Measurements from ENCODE around the gene TNNT3. TPM values are rescaled to one million over a fixed set of nuclear protein-coding genes. Genes with fewer than 3 reads are reported as not detected.

Gene TNNT3
- total and polyA plus RNA-seq, 3 donors from 2014 or later: 8.1 to 16.1 (median 13.1) TPM

DNA sequence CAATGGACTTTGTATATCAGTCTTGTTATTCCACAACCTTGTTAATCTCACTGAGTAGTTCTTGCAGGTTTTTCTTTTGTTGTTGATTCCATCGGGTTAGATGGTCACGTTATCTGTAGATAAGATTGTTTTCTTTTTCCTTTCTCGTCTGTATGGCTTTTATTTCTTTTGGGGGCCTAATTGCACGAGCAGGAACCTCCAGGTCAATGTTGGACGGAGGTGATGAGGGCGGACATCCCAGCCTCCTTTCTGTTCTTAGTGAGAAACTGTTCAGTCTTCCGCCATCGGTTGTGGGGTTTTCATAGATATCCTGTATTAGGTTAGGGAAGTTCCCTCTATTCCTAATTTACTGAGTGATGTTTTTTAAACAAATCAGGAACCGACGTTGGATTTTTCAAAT lies 23.0 kb upstream of the TNNT3 start:
- H3K36me3 ChIP-seq (ENCODE audit: low read depth, missing control alignments): no peaks in the 10 kb centered on the region
- no peaks in the 10 kb centered on the region for H3K9me3 ChIP-seq
- intact Hi-C loops (cut with DNase I; ENCODE audit: low total_unique reads): loop anchor here (5.0 kb wide), 1 partner anchor 46 kb away; no protein-coding TSS in a partner anchor
- DNase-seq: no peak
- no peak overlapping the region for H3K4me3 ChIP-seq
- no peak overlapping the region for H3K27ac ChIP-seq
- WGBS, 2 donors: 69 to 79% methylated on average over 10 of the region's 10 CpGs
- H3K4me1 ChIP-seq: no peaks in the 10 kb centered on the region
- TF ChIP-seq POLR2A (IDR thresholded peaks at IDR 0.05): no peak
- TF ChIP-seq, protein P1, sequence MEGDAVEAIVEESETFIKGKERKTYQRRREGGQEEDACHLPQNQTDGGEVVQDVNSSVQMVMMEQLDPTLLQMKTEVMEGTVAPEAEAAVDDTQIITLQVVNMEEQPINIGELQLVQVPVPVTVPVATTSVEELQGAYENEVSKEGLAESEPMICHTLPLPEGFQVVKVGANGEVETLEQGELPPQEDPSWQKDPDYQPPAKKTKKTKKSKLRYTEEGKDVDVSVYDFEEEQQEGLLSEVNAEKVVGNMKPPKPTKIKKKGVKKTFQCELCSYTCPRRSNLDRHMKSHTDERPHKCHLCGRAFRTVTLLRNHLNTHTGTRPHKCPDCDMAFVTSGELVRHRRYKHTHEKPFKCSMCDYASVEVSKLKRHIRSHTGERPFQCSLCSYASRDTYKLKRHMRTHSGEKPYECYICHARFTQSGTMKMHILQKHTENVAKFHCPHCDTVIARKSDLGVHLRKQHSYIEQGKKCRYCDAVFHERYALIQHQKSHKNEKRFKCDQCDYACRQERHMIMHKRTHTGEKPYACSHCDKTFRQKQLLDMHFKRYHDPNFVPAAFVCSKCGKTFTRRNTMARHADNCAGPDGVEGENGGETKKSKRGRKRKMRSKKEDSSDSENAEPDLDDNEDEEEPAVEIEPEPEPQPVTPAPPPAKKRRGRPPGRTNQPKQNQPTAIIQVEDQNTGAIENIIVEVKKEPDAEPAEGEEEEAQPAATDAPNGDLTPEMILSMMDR (IDR thresholded peaks at IDR 0.05): no peak
- H3K27me3 ChIP-seq: no peaks in the 10 kb centered on the region

- Histone ChIP-seq H3K4me3 (no peak overlapping the region), H3K27me3 (no peaks in the 10 kb centered on the region), H3K36me3 (ENCODE audit: low read depth, missing control alignments) (no peaks in the 10 kb centered on the region), H3K4me1 (no peaks in the 10 kb centered on the region), H3K9me3 (no peaks in the 10 kb centered on the region), H3K27ac (peak overlapping the region in 1 of 2 donors; percentile 24)
- 79 to 83% methylated on average over 12 of the region's 12 CpGs for WGBS, 2 donors
- TF ChIP-seq POLR2A (IDR thresholded peaks at IDR 0.05): no peak
- TF ChIP-seq, protein P1 (IDR thresholded peaks at IDR 0.05): no peak
- intact Hi-C loops (cut with DNase I; ENCODE audit: low total_unique reads): loop anchor here (5.0 kb wide), 1 partner anchor 45 kb away; no protein-coding TSS in a partner anchor
- no peak for DNase-seq
These were observed 22.6 kb upstream of the TNNT3 start for GRCh38 chr11:1896923-1897322.

GRCh38 chr11:1899090-1899489 lies 20.4 kb upstream of the TNNT3 start:
- no peaks in the 10 kb centered on the region for H3K9me3 ChIP-seq
- H3K4me3 ChIP-seq: no peak overlapping the region
- H3K27me3 ChIP-seq: no peaks in the 10 kb centered on the region
- 87 to 97% methylated on average over 4 of the region's 4 CpGs for WGBS, 2 donors
- DNase-seq: no peak
- intact Hi-C loops (cut with DNase I; ENCODE audit: low total_unique reads): loop anchor here (5.0 kb wide), 1 partner anchor 43 kb away; no protein-coding TSS in a partner anchor
- no peak overlapping the region for H3K27ac ChIP-seq
- TF ChIP-seq, protein P1 (IDR thresholded peaks at IDR 0.05): no peak
- no peaks in the 10 kb centered on the region for H3K36me3 ChIP-seq (ENCODE audit: low read depth, missing control alignments)
- no peaks in the 10 kb centered on the region for H3K4me1 ChIP-seq

GRCh38 chr11:1899686-1900085 lies 19.8 kb upstream of the TNNT3 start:
- intact Hi-C loops (cut with DNase I; ENCODE audit: low total_unique reads): loop anchor here (5.0 kb wide), 1 partner anchor 43 kb away; no protein-coding TSS in a partner anchor
- no peaks in the 10 kb centered on the region for H3K4me1 ChIP-seq
- H3K27me3 ChIP-seq: no peaks in the 10 kb centered on the region
- H3K4me3 ChIP-seq: no peak overlapping the region
- H3K36me3 ChIP-seq (ENCODE audit: low read depth, missing control alignments): no peaks in the 10 kb centered on the region
- 86 to 90% methylated on average over 5 of the region's 5 CpGs for WGBS, 2 donors
- H3K9me3 ChIP-seq: no peaks in the 10 kb centered on the region
- H3K27ac ChIP-seq: no peak overlapping the region
- no peak for TF ChIP-seq POLR2A (IDR thresholded peaks at IDR 0.05)
- TF ChIP-seq, protein P1 (IDR thresholded peaks at IDR 0.05): no peak
- DNase-seq: no peak

DNA sequence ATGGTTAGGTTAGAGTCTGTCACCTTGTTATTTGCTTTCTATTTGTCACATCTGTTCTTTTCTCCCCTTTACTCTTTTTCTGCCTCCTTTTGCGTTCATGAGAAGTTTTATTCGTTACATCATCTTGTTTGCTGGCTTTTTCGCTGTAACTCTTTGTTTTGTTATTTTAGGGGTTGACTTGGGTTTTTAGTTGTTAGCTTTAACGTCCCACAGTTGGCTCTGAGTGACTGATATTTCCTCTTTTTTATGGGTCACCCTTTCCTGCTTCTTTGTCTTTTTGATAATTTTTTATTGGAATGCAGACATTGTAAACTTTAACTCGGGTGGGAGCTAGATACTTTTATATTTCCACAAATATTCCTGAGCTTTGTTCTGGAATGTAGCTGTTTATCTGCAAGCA lies 13.3 kb upstream of the TNNT3 start:
- intact Hi-C loops (cut with DNase I; ENCODE audit: low total_unique reads): no loop called here
- Histone ChIP-seq H3K4me1 (peaks cover 15% of the 10 kb centered on the region), H3K9me3 (no peaks in the 10 kb centered on the region), H3K27me3 (no peaks in the 10 kb centered on the region), H3K27ac (peak overlapping the region; percentile 20 to 70), H3K36me3 (ENCODE audit: low read depth, missing control alignments) (no peaks in the 10 kb centered on the region), H3K4me3 (no peak overlapping the region)
- WGBS, 2 donors: 40 to 44% methylated on average over 5 of the region's 5 CpGs
- TF ChIP-seq POLR2A (IDR thresholded peaks at IDR 0.05): no peak
- TF ChIP-seq, protein P1 (IDR thresholded peaks at IDR 0.05): no peak
- no peak for DNase-seq

Measured in testis (tissue), 3 donors.